Measurements from ENCODE around the gene BACH2.
"Not testable (repeated sequence)": the region's sequence is repeated elsewhere in the genome, so short reads cannot be mapped to it uniquely, and the experiment has no call there.

The BACH2 gene

DNA sequence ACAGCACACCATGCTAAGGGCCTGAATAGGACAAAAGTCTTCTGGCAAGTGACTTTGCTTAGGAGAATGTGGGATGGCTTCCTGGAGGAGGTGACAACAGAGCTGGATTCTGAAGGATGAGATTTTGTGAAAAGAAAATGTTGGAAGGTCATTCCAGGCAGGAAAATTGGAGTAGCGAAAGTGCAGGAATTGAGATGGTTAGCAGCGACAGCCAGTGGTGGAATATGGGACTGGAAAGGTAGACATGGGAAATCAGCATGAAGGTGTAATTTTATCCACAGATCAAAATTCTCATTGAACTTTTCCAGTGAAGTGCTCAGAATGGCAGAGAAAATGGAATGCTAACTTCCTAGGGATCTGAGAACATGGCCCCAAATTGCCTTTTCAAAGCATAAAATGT lies 5.7 kb upstream of the BACH2 start:
- DNase-seq (ENCODE audit: low spot score) (no peak), FAIRE-seq (no peak)

DNA sequence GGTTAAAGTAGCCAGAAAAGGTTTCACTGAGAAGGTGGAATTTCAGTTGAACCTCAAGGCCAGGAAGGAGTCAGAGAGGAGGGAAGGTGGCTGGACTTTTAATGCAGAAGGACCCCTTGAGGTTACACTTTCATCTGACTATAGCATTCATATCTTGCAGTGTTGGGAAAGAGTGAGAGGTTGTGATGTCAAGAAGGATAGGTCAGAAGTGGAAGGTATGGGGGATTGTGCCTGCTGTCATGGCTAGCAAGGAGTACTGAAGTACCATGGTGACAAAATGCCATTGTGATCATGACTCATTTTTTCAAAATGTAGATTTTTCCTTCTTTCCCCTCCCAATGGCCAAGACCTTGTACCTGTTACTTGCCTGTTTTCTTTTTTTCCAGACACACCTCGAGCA lies 5.2 kb upstream of the BACH2 start:
- no peak for FAIRE-seq
- no peak for DNase-seq (ENCODE audit: low spot score)

DNA sequence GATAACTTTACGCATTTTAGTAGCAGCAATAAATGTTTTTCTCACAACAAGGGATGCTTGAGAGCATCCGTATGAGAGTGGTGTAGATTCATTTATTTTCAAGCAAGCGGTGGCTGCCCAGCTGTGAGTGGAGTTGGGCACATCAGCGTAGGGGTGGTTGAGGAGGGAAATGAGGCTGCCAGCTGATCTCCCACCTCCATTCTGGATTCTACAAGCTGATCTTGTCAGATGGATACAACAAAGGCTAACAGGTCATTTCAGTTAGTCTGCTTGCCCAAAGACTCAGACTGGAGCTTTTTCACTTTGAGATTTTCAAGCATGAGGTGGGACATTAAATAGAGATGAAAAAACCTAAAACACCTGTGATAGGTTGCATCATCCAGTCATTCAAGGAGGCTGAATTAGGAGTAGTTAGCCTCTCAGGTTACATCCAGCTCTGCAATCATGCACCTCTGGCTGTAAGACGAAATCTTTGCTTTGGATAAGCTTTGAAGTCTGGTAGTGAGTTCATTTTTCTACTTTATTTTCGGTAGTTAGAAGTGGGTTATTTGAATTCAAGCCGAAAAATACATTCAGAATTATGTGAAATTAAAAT lies 1.9 kb upstream of the BACH2 start:
- no peak for FAIRE-seq
- no peak for DNase-seq (ENCODE audit: low spot score)

DNA sequence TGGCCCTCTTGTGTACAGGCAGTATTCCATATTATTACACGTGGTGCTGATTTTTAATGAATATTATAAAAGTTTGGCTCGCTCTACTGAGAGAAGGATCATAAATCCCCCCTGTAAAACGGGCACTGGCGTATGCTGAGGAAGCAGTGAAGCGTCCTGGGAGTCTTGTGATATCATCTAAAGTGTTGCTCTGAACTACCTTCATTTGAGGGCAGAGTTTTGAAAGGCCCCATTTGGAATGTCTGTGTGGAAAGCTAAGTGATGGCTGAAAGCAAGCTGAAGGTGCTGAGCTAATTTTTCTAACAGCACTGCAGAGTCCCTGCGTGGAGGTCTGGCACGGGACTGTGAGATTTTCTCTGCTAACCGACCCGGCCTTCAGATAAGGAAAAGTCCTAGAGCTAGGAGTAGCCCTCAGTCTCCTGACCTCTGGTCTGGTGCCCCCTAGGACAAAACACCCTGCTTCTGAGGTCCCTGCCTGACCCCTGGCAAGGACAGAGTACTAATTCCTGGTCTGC lies 1.3 kb upstream of the BACH2 start:
- FAIRE-seq (no peak), DNase-seq (ENCODE audit: low spot score) (no peak)

DNA sequence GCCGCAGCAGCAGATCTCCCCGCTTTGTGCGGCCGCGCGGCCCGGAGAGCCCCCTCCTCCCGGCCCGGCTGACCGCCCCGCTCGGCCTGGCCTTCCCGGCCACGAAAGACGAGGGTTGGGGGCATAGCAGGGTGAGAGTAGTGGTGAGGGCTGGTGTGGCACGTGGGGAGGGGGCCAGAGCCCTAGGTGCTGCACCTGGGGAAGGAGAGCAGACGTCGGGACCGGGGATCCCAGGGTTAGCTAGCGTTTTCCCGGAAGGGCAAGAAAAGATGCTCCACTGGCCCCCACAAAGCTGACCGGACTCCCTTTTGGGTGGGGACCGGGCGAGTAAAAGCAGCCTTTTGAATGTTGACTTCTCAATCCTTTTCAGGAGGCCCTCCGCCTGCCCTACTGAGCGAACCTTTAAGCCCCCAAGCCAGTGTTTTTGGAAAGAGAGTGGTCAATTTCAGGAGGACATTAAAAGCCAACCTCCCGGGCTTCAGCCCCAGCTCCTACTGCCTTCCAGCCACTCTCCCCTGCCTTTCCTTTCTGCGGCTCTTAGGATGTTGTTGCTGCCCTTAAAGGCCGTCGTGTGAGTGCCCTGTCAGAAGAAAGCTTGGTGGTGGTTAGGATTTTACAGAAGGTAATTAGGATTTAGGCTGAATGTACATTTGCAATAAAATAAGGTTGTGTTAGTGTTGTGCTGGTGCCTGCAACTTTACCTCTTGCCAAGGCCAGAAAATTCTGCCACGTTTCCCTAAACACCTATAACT lies 648 bp upstream of the BACH2 start:
- FAIRE-seq, result no peak
- no peak for DNase-seq (ENCODE audit: low spot score)

DNA sequence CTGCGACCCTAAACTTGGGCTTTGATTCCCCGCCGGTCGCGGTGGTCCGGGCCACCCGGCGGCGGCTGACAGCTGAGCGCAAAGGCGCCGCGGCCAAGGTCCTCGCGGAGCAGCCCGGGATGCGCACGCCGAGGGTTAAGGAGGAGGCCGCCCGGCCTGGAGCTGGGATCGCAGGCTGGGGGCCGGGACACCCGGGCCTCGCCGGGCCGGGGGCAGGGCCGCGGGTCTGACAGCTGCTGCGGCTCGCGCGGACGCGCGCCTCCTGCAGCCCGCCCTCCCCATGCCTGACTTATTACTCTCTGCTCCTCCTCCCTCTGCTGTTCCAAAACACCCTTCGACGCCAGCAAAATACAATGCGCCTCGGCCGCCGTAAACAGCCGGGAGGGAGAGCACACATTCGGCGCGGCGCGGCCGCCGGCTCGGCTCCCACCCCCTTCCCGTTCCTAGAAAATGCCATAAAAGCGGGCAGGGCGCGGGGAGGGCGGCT lies 746 bp downstream of the BACH2 start:
- DNase-seq (ENCODE audit: low spot score), result no peak
- FAIRE-seq, result no peak

DNA sequence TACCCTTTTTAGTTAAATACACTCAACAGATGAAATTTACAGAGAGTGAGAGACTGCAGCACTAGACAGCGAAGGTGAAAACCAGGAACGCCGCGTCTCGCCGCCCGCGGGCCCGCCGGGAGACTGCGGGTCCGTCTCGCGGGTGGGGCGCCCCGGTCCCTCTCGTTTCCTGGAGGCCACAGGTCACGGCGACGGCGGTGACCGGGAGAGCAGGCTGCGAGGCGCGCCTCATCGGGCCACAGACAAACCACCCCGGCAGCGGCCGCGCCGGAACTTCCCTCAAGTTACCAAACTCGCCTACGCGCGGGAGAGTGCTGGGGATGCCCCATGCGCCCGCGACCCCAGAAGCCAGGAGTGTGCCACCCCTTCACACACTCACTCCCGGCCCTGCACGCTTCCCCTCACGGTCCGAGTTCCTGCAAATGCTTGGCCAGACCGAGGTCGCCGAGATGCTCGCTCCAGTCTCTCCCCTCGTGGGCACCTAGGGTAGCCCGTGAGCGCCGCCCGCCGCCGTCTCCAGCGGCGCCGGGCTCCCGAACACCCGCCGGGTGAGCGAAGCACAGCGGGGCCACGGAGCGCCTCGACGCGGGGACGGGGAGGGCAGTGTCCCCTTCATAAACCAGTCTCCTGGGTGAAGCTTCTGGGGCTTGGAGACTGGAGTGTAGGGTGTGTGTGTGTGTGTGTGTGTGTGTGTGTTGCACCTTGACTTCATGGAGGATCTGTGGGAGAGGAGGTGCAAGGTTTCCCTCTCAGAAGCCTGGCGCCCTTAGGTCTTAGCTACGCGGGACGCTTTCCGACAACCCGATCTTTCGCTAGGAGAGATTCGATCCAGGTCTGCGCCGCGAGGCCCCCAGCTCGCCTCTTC lies 1.4 kb downstream of the BACH2 start:
- DNase-seq (ENCODE audit: low spot score), result no peak

DNA sequence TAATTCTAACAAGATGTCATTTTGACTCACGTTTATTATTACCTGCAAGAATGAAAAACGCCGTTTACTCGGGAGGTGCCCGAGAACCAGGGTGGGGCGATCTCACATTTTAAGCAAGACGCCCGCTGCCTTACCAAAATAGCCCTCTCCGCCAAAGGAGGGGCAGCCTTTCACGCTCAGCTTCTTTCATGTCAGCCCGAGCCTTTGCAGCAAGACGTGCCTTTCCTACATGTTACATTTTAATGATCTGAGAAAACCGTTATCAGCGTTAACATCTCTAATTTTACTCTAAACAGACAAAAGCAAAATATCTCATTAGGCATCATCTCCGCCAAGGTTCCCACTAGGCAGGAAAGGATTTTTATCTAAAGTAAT lies 2.0 kb downstream of the BACH2 start:
- DNase-seq (ENCODE audit: low spot score) (no peak), FAIRE-seq (no peak)

More for the DNA sequence above, 1.4 kb downstream of the BACH2 start:
- no peak for FAIRE-seq

DNA sequence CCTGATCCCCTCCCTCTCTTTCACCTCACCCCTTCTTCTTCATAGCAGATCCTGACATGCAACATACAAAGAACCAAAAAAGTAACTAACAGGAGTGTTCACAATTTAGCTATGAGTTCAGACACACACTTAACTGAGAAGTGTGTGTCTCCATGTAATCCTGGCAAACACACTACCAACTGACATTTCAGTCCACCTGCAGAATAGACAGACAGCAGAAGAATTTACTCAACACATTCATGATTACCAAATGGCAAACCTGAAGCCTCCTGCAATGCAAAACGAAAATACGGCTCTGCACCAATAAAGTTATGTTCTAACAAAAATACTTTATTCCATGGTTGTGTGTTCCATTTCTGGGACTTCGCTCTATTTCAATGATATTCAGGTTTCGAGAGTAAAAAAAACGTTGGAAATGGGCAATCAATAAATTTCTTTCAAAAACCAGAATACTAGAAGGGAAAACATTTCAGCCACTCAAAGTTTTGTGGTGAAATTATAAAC lies 2.6 kb downstream of the BACH2 start:
- DNase-seq (ENCODE audit: low spot score) (no peak), FAIRE-seq (no peak)

DNA sequence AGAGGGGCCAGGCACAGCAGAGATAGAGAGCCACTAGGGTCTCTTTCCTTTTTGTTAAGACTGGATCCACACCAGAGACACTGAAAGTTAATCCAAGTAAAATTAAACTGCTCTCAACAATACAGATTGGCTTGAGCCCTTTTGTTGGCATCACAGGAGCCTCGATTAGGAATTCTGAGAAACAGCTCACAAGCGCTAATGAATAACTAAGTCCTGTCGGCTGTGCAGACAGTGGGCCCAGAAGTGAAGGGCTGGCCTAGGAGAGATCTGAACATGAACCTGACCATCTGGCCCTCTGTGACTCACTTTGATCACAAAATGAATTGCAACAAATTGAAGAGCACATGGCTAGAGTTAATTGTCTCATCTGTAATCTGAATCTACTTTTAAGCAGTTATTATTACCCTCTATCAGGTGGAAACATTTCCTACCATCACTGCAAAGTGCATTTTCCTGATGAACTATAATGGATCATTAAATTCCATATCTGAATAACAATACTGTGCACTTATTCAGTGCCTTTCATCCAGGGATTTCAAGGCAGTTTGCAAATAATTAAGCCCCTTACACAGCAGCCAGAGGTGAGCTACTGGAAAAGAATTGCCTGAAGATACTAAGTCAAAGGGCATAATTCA lies 3.2 kb downstream of the BACH2 start:
- no peak for DNase-seq (ENCODE audit: low spot score)
- no peak for FAIRE-seq

DNA sequence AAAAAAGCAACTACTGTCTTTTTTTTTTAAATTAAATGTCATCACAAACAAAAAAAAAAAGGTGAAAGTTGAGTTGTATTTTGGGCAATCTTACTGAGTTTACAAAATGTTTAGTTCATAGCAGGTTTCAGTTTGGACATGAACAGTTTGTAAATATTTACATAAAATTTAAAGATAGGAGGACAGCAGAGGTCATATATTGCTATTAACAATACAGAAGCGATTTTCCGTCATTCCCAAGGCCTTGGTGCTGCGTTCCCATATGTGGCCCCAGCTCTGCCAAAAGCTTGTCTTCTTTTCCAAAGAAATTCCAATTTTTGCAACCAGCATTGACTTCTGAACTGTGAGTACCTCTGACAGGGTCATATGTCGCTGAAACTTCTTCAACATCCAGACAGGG lies 5.1 kb downstream of the BACH2 start:
- no peak for FAIRE-seq
- DNase-seq (ENCODE audit: low spot score), result no peak

DNA sequence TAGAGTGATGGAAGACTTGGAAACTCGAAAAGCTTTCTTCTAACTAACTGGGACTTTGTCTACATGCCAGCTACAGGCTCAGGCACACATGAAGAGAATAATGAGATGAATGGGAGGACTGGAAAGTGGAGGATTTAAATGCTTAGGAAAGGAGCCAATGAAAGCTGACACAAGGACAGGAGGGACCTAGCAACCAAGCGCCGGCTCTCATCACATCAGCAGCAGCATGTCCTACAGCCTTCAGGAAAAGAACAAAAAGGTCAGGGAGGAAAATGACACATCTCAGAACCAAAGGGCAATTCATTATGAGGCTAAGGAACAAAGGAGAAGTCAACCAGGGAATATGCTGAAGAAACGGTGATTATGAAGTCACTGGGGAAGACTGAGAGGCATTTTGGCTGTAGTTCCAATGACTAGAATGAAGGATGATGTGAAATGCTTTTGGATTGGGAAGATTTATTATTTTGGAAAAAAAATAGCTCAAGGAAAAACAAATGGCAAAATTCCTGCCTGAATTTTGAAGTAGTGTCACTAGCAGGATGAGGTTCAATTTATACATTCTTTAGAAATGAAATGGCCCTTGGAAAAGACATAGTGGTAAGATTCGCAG lies 5.7 kb downstream of the BACH2 start:
- DNase-seq (ENCODE audit: low spot score), result no peak

DNA sequence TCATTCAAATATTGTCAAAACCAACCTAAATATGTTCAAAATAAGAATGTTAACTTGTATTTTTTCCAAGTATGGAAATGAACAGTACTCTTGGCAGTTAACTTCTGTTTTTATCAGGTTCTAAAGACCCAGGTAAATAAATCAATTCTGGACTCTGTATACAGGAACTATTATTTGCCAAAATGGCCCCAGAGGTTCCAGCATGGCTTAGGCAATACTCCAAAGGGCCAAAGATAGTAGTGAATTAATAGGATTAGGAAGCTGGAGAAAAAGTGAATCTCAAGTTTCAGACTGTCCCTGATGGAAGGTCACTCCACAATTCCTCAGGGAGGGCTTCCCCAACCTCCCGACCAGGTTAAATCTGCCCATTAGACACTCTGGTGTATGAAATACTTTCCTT lies 6.7 kb downstream of the BACH2 start:
- DNase-seq (ENCODE audit: low spot score) (no peak), FAIRE-seq (no peak)

More for the DNA sequence above, 5.7 kb downstream of the BACH2 start:
- FAIRE-seq, result no peak

DNA sequence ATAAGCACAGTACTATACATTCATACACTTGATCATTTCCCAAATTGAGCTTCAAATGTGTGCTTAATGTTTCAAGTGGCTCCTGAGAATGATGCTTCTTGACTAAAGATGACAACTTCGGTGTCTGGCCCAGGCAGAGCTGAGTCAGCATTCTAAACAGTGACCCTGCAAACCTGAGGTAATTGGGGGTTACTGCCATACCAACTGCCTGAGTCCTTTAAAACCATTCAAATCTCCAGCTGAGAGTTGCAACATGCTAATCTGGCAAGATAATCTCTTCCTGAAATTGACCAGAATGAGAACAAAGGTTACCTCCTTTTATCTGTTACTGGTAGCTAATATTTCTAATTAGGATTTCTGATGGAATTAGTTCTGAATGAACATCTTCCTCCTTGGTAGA lies 8.2 kb downstream of the BACH2 start:
- no peak for FAIRE-seq
- DNase-seq (ENCODE audit: low spot score), result no peak

DNA sequence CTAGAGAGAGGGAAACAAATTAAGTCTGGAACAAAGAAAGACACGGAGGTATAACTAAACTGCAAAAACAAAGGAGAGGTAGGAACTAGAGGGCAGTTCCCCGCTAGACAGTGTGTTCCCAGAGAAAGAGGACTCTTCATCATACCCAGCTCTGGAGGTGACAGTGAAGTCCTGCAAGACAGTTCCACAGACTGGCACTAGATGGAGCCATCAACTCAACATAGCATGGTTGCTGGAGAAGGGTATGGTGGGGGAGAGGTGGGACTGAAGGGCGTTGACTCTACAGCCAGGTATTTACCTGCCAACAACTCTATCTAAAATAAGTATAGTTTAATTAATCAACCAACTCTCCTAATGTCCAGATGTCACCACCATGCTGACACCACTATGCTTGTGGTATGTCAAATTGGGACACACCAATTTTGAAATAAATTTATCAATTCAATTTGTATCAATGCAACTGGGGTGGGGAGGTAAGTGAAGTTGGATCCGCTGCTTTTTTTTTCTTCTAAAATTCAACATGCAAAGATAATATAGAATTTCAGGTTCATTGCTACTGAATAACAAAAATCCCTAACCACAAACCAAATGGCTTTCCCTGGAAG lies 9.7 kb downstream of the BACH2 start:
- DNase-seq (ENCODE audit: low spot score), result no peak
- FAIRE-seq, result no peak

DNA sequence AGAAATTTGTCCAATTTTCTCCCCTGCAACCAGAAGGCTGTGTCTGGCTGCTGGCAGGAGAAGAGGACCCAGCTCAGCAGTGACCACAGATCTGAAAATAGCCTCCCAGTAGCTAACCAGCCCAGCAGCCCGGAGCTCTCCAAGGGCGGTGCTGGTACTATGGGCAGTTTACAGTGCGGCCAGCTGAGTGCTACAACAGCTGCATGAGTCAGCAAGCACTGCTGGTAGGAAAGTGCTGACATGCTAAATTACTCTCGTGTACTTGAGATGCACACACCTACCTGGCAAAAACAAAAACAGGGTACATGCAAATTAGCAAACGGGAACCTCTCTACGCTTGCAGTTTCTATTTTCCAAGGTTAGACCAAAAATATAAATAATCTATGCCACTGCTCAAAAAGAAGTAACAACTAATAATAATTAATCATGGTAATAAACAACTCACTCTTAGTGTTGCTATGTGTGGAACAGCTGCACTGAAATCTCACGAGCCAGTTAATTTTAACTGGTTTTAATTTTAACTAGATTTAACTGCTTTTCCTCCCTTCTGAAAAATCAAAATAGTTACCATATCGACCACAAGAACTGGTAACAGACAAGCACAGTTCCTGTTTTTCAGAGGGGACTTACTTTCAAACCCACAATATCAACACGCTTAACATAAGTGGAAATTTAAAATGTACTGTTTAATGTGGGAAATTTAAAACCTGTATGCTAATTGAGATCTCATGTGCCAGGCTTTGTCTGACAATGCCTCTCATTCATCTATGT lies 10.8 kb downstream of the BACH2 start:
- DNase-seq (ENCODE audit: low spot score) (peak; percentile 77), FAIRE-seq (peak; percentile 82)

DNA sequence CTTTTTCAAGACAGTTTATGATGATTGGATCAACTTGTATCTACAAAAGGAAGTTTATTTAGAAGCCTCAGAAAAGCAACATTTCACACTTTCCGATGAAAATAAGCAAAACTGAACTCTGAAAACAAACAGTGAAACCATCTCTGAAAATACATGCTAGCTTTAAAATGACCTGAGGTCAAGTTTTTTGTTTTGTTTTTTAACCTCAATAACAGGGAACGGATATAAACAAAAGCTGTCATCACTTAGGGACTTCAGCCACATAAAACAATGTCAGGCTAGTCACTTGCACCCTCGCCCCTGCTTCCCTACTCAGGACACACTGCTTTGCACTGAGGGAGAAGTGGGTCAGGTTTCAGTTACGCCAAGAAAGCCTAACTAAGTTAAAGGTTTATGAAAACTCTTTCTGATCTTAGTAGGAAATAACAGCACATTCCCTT lies 11.6 kb downstream of the BACH2 start:
- DNase-seq (ENCODE audit: low spot score) (no peak), FAIRE-seq (no peak)

DNA sequence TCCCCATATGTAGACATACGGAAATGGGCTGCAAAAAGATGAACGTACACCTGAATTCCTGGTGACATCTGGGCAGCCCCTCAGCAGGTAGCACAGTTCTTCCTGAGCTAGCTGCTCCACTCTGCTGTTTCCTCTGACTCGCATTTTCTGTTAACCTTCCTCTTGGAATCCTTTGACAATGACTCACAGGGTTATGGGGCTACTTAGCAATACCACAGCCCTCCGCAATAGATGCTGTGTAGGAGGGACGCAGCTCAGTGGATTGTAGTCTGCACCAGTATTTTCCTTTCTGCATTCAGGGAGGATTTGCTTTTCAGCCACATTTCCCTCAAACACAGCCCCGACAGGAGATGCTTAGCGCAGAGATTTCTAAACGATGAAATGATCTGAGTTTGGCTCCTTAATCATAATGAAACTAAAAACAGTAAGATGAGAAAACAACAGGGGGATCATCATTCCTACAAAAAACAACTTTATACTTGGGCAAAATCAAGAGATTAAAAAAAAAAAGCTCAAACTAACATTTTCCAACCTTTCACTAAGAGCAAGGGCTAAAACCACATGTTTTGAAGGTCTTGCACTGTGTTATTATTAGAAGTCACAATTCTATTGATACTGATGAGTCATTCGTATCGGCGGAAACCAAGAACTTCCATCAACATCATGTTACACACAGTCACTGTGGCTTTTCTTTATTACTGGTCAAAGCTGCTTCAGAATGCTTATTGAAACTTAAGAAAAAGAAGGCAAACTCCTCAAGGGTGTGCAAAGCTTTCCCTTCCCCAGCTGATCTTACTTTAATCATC lies 12.2 kb downstream of the BACH2 start:
- peak; percentile 75 for DNase-seq (ENCODE audit: low spot score)
- peak; percentile 77 for FAIRE-seq

DNA sequence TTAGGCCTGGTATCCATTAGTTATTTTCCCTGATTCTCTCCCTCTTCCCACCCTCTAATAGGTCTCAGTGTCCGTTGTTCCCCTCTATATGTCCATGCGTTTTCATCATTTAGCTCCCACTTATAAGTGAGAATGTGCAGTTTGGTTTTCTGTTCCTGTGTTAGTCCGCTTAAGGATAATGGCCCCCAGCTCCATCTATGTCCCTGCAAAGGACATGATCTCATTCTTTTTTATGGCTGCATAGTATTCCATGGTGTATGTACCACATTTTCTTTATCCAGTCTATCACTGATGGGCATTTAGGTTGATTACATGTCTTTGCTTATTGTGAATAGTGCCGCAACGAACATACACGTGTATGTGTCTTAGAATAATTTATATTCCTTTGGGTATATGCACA lies 14.4 kb downstream of the BACH2 start:
- not testable (repeated sequence) for DNase-seq (ENCODE audit: low spot score); FAIRE-seq
